NCI-H82 treated with DMSO at 0.1 percent for 48 hours (cell line): ENCODE measurements around the gene DDIAS.
"Not testable (repeated sequence)": the region's sequence is repeated elsewhere in the genome, so short reads cannot be mapped to it uniquely, and the experiment has no call there.

Experiments
- DNase-seq: peaks from one replicate; lab custom pipeline; 2025; ENCODE audit not compliant: unreplicated experiment; lab: John Stamatoyannopoulos, UW

Gene DDIAS

GRCh38 chr11:82920227-82920626 is 18.7 kb downstream of the DDIAS start:
- DNase-seq: not testable (repeated sequence)

DNA sequence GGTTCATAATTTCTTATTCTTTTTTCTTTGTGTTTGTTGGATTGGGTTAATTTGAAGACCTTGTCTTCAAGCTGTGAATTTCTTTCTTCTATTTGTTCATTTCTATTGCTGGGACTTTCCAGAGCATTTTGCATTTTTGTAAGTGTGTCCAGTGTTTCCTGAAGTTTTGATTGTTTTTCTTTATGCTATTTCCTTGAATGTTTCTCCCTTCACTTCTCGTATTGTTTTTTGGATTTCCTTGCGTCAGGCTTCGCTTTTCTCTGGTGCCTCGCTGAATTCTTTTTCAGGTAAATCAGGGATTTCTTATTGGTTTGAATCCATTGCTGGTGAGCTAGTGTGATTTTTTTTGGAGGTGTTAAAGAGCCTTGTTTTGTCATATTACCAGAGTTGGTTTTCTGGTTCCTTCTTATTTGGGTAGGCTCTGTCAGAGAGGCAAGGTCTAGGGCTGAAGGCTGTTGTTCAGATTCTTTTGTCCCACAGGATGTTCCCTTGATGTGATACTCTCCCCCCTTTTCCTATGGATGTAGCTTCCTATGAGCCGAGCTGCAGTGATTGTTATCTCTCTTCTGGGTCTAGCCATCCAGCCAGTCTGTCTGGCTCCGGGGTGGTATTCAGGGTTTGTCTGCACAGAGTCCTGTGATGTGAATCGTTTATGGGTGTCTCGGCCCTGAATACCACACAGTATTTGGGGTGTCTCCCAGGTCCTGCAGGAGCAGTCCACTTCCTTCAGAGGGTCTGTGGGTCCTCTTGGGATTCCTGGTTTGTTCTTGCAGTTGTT is 21.0 kb downstream of the DDIAS start:
- not testable (repeated sequence) for DNase-seq

DNA sequence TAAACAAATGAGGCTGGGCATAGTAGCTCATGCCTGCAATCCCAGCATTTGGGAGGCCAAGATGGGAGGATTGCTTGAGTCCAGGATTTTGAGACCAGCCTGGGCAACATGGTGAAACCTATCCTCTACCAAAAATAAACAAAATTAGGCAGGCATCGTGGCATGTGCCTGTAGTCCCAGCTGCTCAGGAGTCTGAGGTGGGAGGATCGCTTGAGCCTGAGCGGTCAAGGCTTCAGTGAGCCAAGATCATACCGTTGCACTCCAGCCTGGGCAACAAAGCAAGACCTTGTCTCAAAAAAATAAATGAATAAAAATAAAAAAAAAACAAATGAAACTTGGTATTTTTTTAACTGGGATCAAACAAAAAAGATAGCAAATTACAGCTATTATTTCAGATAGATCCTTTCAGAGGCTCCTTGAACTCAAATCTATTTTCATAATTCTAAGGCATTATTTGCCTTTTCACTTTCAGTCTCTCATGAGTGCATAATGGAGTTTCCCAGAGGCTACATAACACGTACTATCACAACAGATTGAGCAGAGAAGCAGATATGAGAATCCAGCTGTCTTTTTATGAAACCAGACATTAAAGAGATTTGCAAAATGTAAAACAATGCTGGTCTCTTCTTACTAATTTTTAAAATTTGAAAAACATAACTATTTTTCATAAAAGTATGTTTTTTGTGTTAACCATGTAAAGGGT is 23.1 kb downstream of the DDIAS start:
- DNase-seq: no peak

DNA sequence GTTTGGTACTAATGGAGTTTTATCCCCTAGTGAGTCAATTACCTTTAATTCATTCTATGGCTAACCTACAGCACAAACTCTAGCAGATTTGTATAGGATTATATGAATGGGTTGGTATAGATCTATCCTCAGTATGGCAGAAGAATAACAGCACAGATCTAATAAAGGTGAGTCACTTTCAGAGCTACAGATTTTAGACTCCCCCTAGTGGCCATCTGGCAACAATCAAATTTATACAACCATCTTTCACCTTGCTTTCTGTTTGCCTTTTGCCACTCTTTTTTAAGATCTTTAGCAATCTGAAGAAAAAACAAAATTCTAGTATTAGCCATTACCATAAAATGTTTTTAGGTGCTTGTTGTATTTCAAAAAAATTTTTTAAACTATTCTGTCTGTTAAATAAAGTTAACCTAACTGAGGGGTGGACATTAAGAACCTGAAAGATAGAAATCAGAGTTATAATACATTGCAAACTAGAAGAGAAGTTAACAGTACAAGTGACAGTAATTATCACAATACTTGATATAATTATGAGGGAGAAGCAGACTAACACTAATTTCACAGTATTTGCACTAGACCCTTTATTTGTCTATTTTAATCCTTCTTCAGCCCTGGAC is 25.8 kb downstream of the DDIAS start:
- peak; percentile 23 for DNase-seq

- DNase-seq: no peak
Observed at GRCh38 chr11:82929121-82929520, 27.6 kb downstream of the DDIAS start.

DNA sequence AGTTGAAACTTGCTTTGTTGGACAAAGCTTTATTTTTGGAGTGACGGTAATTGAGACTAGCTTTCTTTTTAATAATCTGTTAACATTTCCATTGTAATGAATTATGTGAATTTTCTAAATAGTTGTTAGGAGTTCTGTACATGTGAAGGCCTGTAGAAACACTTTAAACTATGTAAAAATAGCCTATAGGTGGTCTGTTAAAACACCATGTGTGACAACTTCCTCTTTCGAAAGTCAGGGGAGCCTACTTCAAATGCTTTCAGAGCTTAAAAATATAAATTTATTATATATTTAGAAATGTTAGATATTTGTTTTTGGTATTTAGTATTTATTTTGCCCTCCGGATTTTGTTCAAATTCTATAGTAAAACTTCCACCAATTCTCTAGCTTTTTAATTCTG is 28.7 kb downstream of the DDIAS start:
- DNase-seq: no peak

DNA sequence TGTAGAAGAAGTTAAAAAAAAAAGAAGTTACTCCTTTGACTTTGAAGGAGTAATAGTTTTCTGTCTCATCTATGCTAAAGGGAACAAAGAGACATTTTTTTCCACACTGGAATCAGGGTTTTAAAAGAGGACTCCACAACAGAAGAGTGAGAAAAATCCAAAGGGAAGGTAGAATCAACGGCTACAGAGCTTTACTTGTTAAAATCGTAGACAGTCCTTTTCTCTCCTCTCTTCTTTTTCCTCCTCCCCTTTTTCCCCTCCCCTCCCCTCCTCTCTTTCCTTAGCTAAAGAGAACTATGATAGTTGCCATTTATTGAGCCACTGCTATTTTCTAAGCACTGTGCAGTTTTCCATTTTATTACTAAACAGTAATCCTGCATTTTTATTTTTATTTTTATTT is 29.2 kb downstream of the DDIAS start:
- no peak for DNase-seq

DNA sequence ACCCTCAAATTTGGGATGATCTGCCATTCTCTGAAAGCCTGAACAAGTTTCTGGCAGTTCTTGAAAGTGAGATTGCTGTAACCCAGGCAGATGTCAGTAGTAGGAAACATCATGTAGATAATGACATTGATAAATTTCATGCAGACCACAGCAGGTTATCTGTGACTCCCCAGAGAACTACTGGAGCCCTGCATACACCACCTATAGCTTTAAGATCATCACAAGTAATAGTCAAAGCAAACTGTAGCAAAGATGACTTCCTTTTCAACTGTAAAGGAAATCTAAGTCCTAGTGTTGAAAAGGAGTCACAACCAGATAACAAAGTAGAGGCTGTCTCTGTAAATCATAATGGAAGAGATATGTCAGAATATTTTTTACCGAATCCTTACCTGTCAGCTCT is 31.0 kb downstream of the DDIAS start:
- no peak for DNase-seq

- DNase-seq: no peak
Observed at GRCh38 chr11:82936261-82936660, 34.7 kb downstream of the DDIAS start.

GRCh38 chr11:82937554-82937953 is 36.0 kb downstream of the DDIAS start:
- DNase-seq: no peak

DNA sequence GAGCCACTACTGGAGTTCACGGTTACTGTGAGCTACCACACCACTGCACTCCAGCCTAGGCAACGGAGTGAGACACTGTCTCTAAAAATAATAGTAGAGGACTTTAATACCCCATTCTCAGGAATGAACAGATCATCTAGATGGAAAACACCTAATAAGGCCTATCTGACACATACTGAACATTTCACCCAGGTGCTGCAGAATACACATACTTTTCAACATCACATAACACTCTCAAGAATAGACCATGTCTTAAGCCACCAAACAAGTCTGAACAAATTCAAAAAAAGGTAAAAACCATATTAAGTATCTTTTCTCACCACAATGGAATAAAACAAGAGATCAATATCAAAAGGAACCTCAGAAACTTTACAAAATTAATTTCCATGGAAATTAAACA is 37.9 kb downstream of the DDIAS start:
- DNase-seq: no peak

DNA sequence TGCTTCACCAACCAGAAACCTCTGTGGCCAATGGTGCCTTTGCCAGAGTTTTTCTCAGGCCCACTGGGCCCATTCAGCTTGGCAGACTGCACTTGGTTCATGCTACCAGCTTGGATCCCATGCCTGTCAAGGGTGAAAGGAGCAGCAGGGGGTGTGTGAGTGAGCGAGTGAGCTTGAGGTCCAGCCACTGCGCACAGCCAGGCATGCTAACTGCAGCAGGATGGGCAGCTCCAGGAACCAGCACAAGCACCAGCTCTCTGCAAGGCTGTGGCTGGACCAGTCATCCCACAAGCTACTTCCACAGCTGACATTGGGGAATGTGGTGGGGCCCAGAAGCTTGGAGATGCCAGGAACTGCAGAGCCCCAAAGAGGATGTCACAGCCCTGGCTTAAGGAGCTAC is 40.8 kb downstream of the DDIAS start:
- no peak for DNase-seq

DNA sequence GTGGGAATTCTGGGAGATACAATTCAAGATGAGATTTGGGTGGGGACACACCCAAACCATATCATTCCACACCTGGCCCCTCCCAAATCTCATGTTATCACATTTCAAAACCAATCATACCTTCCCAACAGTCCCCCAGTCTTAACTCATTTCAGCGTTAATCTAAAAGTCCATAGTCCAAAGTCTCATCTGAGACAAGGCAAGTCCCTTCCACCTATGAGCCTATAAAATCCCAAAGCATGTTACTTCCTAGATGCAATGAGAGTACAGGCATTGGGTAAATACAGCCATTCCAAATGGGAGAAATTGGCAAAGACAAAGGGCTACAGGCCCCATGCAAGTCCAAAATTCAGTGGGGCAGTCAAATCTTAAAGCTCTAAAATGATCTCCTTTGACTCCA is 41.9 kb downstream of the DDIAS start:
- DNase-seq: not testable (repeated sequence)

DNA sequence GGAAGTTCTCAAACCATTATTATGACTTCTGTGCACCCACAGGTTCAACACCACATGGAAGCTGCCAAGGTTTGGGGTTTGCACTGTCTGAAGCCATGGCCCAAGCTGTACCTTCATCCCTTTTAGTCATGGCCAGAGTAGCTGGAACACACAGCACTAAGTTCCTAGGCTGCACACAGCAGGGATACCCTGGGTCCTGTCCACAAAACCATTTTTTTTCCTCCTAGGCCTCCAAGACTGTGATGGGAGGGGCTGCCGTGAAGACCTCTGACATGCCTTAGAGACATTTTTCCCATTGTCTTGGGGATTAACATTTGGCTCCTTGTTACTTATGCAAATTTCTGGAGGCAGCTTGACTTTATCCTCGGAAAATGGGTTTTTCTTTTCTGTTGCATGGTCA is 42.7 kb downstream of the DDIAS start:
- DNase-seq: no peak

DNA sequence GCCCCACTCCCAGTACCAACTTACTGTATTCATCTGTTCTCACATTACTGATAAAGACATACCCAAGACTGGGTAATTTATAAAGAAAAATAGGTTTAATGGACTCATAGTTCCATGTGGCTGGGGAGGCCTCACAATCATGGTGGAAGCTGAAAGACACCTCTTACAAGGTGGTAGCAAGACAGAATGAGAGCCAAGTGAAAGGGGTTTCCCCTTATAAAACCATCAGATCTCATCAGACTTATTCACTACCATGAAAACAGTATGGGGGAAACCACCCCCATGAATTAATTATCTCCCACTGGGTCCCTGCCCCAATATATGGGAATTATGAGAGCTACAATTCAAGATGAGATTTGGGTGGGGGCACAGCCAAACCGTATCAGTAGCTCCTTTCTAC is 43.5 kb downstream of the DDIAS start:
- DNase-seq: not testable (repeated sequence)

DNA sequence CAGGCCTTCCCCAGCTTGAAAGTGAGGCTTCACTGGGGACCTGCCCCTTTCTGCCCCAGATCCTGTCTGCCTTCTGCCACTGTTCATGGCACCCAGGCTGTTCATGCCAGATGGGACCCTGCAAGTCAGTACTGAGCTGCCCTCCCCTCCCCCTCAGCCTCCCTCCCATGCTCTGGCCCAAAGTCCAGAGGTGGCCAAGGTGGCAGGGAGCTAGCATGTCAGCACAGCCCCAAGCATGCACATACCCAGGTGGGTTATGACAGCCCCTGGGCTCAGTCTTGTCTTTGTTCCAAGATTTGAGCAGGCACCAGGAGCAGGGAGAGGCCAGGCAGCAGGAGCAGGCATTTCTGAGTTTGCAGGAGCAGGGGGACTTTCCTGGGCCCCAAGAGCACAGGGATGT is 44.1 kb downstream of the DDIAS start:
- no peak for DNase-seq

DNA sequence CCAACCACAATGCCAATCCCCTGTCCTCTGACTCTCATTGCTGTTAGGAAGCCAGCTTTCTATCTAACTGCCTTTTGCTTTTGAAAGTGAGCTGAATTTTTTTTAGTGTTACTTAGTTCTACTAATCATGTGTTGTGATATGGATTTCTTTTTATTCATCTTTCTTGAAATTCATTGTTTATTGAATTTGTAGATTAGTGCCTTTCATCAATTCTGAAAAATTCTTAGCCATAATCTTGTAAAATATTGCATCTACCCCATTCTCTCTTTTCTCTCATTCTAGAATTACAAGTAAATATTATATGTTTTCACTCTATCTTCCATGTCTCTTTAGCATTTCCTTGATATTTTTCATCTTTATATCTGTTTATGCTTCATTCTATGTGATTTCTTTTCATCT is 47.8 kb downstream of the DDIAS start:
- no peak for DNase-seq

DNA sequence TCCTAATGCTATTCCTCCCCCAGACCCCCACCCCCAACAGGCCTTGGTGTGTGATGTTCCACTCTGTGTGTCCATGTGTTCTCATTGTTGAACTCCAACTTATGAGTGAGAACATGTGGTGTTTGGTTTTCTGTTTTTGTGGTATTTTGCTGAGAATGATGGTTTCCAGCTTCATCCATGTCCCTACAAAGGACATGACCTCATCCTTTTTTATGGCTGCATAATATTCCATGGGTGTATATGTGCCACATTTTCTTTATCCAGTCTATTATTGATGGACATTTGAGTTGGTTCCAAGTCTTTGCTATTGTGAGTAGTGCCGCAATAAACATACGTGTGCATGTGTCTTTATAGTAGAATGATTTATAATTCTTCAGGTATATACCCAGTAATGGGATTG is 49.0 kb downstream of the DDIAS start:
- DNase-seq: not testable (repeated sequence)

DNA sequence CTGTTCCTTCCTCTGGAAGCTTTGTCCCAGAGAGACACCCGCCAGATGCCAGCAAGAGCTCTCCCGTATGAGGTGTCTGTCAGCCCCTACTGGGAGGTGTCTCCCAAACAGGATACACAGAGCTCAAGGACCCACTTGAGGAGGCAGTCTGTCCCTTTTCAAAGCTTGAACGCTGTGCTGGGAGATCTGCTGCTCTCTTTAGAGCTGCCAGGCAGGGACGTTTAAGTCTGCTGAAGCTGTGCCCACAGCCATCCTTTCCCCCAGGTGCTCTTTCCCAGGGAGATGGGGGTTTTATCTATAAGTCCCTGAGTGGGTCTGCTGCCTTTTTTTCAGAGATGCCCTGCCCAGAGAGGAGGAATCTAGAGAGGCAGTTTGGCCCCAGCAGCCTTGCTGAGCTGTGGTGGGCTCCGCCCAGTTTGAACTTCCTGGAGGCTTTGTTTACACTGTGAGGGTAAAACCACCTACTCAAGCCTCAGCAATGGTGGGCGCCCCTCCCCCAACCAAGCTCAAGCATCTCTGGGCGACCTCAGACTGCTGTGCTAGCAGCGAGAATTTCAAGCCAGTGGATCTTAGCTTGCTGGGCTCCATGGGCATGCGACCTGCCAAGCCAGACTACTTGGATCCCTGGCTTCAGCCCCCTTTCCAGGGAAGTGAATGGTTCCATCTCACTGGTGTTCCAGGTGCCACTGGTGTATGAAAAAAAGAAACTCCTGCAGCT is 54.4 kb downstream of the DDIAS start:
- not testable (repeated sequence) for DNase-seq

GRCh38 chr11:82959987-82960778 is 58.6 kb downstream of the DDIAS start:
- no peak for DNase-seq

DNA sequence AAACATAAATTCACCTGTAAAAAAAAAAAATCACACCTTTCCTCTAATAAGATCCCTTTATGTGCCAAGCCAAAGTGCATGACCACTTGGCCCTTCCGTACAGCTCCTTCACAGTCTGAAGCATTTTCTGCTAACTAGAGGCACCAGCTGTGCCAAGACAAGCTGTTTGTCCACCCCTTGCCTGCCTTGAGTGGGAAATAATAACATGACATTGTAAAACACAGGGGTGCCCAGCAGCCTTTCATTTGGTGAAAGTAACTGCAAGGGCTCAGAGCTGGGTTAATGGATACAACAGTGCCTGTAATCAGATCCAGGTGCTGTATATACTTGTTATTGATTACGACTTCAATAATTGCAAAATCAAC is 59.2 kb downstream of the DDIAS start:
- no peak for DNase-seq
